ENCODE measurements around the gene MAN1A1.

MAN1A1 gene

GRCh38 chr6:119207971-119208725 lies 141.4 kb downstream of the MAN1A1 start:
- no peak overlapping the region for H3K4me3 ChIP-seq (replicated peaks; ENCODE audit: low read depth, low read length)
- peak; percentile 71 for DNase-seq (ENCODE audit: extremely low read depth, low read depth)
- TF ChIP-seq, protein P1, sequence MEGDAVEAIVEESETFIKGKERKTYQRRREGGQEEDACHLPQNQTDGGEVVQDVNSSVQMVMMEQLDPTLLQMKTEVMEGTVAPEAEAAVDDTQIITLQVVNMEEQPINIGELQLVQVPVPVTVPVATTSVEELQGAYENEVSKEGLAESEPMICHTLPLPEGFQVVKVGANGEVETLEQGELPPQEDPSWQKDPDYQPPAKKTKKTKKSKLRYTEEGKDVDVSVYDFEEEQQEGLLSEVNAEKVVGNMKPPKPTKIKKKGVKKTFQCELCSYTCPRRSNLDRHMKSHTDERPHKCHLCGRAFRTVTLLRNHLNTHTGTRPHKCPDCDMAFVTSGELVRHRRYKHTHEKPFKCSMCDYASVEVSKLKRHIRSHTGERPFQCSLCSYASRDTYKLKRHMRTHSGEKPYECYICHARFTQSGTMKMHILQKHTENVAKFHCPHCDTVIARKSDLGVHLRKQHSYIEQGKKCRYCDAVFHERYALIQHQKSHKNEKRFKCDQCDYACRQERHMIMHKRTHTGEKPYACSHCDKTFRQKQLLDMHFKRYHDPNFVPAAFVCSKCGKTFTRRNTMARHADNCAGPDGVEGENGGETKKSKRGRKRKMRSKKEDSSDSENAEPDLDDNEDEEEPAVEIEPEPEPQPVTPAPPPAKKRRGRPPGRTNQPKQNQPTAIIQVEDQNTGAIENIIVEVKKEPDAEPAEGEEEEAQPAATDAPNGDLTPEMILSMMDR (IDR thresholded peaks at IDR 0.05; ENCODE audit: low read depth, low read length, missing control alignments), result no peak

DNA sequence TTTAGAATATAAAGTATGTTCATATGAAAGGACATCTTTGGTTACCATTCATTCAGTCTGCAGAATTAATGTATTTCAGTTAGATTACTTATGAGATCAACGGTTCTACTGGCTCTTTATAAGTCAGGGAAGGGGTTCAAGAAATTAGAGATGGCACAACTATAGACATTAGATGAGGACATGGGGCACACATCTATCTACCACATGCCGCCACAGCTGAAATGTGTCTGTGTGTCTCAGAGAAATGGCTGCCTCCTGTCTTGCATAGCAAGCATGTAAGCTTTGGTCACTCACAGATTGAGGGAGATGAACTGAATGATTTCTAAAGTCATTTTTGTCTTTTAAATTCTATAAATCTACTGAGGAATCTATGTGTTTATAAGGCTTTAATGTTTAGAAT lies 142.2 kb downstream of the MAN1A1 start:
- TF ChIP-seq, protein P1 (IDR thresholded peaks at IDR 0.05; ENCODE audit: low read depth, low read length, missing control alignments), result no peak
- no peak overlapping the region for H3K4me3 ChIP-seq (replicated peaks; ENCODE audit: low read depth, low read length)
- DNase-seq (ENCODE audit: extremely low read depth, low read depth), result no peak

DNA sequence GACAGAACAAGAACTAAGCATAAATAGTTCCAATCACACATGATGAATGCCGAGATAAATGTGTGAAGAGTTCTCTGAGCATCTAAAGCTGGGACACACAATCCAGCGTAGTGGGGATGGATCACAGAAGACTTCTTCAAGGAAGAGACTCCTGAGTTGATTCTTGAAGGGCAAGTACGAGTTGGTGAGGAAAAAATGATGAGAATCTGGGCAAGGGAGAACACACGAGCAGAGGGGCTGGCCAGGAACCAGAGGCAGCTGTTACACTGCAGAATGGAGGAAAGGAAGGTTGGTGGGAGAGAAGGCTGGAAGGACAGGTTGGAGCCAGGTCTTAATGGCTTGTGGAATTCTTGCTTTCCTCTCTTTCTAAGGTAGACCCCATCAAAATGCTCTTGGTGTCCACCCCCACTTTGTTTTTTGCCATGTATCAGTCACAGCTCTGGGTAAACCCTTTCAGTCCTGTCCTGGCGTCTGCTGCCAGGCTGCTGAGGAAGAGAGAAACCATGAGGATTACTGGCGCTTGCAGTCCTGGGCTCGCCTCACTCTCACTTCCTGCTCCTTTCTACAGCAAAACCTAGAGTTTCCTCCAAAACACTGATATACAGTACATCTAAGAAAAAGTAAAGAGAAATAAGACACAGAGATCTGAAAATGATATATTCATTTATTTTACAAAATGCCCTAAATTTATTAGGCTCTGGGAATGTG lies 143.5 kb downstream of the MAN1A1 start:
- no peak overlapping the region for H3K4me3 ChIP-seq (replicated peaks; ENCODE audit: low read depth, low read length)
- DNase-seq (ENCODE audit: extremely low read depth, low read depth), result no peak
- TF ChIP-seq, protein P1 (IDR thresholded peaks at IDR 0.05; ENCODE audit: low read depth, low read length, missing control alignments), result no peak

DNA sequence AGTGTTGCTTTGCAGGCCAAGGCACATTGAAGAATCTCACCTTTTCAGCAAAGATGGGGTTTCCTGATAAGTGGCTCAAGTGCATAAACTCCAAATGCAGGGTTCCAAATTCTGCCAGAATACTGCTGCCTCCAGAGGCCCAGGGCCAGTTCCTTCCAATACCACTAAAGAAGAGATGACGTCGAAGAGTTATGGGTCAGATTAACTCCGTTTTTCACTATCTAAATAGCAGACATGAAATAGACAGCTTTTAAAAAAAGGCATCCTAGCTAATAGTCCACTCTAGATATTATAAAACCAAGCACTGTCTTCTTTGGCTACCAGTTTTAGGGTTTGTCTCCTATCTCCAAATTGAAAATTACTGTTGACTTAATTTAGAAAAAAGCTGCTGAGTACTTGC lies 144.8 kb downstream of the MAN1A1 start:
- no peak overlapping the region for H3K4me3 ChIP-seq (replicated peaks; ENCODE audit: low read depth, low read length)
- no peak for DNase-seq (ENCODE audit: extremely low read depth, low read depth)
- TF ChIP-seq, protein P1 (IDR thresholded peaks at IDR 0.05; ENCODE audit: low read depth, low read length, missing control alignments), result no peak

GRCh38 chr6:119201480-119201879 lies 148.1 kb downstream of the MAN1A1 start:
- no peak overlapping the region for H3K4me3 ChIP-seq (replicated peaks; ENCODE audit: low read depth, low read length)
- no peak for DNase-seq (ENCODE audit: extremely low read depth, low read depth)
- TF ChIP-seq, protein P1 (IDR thresholded peaks at IDR 0.05; ENCODE audit: low read depth, low read length, missing control alignments), result no peak

GRCh38 chr6:119200512-119201175 lies 148.9 kb downstream of the MAN1A1 start:
- TF ChIP-seq, protein P1 (IDR thresholded peaks at IDR 0.05; ENCODE audit: low read depth, low read length, missing control alignments), result no peak
- no peak overlapping the region for H3K4me3 ChIP-seq (replicated peaks; ENCODE audit: low read depth, low read length)
- no peak for DNase-seq (ENCODE audit: extremely low read depth, low read depth)

All from HFF-Myc (cell line).